Muscle layer of duodenum (tissue), 2 donors: ENCODE measurements around the gene UBR4.
"Not testable (repeated sequence)": the region's sequence is repeated elsewhere in the genome, so short reads cannot be mapped to it uniquely, and the experiment has no call there.

Experiments
- H3K27ac ChIP-seq: one replicate; pipeline ENCODE4 v1.7.0; 2013; ENCODE audit warnings: mild to moderate bottlenecking, low read length
- H3K27me3 ChIP-seq: one replicate; pipeline ENCODE4 v1.7.0; 2013; ENCODE audit warnings: low read depth, mild to moderate bottlenecking, control low read depth, low read length
- H3K36me3 ChIP-seq, 2 donors: one replicate each; pipeline ENCODE4 v1.7.0; 2013; ENCODE audit warnings: low read length in 2 of 2, control low read depth in 1 of 2, mild to moderate bottlenecking in 1 of 2; ENCODE audit not compliant: insufficient read depth in 2 of 2, control insufficient read depth in 1 of 2
- H3K4me1 ChIP-seq, 2 donors: one replicate each; pipeline ENCODE4 v1.7.0; 2013; ENCODE audit warnings: low read length in 2 of 2, mild to moderate bottlenecking in 2 of 2, control low read depth in 1 of 2, moderate library complexity in 1 of 2; ENCODE audit not compliant: insufficient read depth in 2 of 2, control insufficient read depth in 1 of 2
- H3K4me3 ChIP-seq, 2 donors: one replicate each; pipeline ENCODE4 v1.7.0; 2013; ENCODE audit warnings: low read length in 2 of 2, low read depth in 1 of 2, mild to moderate bottlenecking in 1 of 2
- H3K9me3 ChIP-seq, 2 donors: one replicate each; pipeline ENCODE4 v1.7.0; 2013; ENCODE audit warnings: low read length in 2 of 2, control low read depth in 1 of 2, mild to moderate bottlenecking in 1 of 2; ENCODE audit not compliant: control insufficient read depth in 1 of 2
- donor health status: healthy.

UBR4 gene

GRCh38 chr1:19216585-19216984, 6.5 kb upstream of the UBR4 start:
- H3K4me3 ChIP-seq, H3K9me3 ChIP-seq, H3K4me1 ChIP-seq, H3K27ac ChIP-seq, H3K27me3 ChIP-seq: not testable (repeated sequence)
- H3K36me3 ChIP-seq, result peaks cover 38 to 42% of the 10 kb centered on the region in 2 donors

- Histone ChIP-seq H3K36me3 (peaks cover 15 to 27% of the 10 kb centered on the region in 2 donors), H3K4me1 (peaks cover 11 to 23% of the 10 kb centered on the region in 2 donors), H3K27ac (no peak overlapping the region), H3K4me3 (no peak overlapping the region), H3K9me3 (no peaks in the 10 kb centered on the region), H3K27me3 (no peaks in the 10 kb centered on the region)
These were observed 3.5 kb upstream of the UBR4 start for GRCh38 chr1:19213580-19213979.

- Histone ChIP-seq H3K27ac (no peak overlapping the region), H3K9me3 (no peaks in the 10 kb centered on the region), H3K4me3 (no peak overlapping the region), H3K4me1 (peaks cover 14 to 34% of the 10 kb centered on the region in 2 donors), H3K27me3 (no peaks in the 10 kb centered on the region), H3K36me3 (peaks cover 5 to 19% of the 10 kb centered on the region in 2 donors)
These were observed 2.1 kb upstream of the UBR4 start for GRCh38 chr1:19212167-19212566.

- Histone ChIP-seq H3K4me3 (peak overlapping the region; percentile 87 to 93), H3K27ac (peak overlapping the region; percentile 95), H3K4me1 (peaks cover 18 to 46% of the 10 kb centered on the region in 2 donors), H3K9me3 (no peaks in the 10 kb centered on the region), H3K27me3 (no peaks in the 10 kb centered on the region), H3K36me3 (peaks cover 5 to 19% of the 10 kb centered on the region in 2 donors)
These were observed 895 bp upstream of the UBR4 start for GRCh38 chr1:19210772-19211549.

- H3K4me1 ChIP-seq, result peaks cover 18 to 59% of the 10 kb centered on the region in 2 donors
- H3K4me3 ChIP-seq, result peak overlapping the region; percentile 87 to 93
These were observed 552 bp downstream of the UBR4 start for GRCh38 chr1:19209439-19209989.

GRCh38 chr1:19208710-19209438, 1.2 kb downstream of the UBR4 start:
- H3K27me3 ChIP-seq, result no peaks in the 10 kb centered on the region
- H3K36me3 ChIP-seq, result peaks cover 2 to 18% of the 10 kb centered on the region in 2 donors
- no peaks in the 10 kb centered on the region for H3K9me3 ChIP-seq
- peak overlapping the region; percentile 95 for H3K27ac ChIP-seq
- peaks cover 18 to 64% of the 10 kb centered on the region in 2 donors for H3K4me1 ChIP-seq
- H3K4me3 ChIP-seq, result peak overlapping the region; percentile 87 to 93

More at GRCh38 chr1:19209439-19209989, 552 bp downstream of the UBR4 start:
- peaks cover 5 to 19% of the 10 kb centered on the region in 2 donors for H3K36me3 ChIP-seq
- no peaks in the 10 kb centered on the region for H3K27me3 ChIP-seq
- no peaks in the 10 kb centered on the region for H3K9me3 ChIP-seq
- peak overlapping the region; percentile 95 for H3K27ac ChIP-seq

DNA sequence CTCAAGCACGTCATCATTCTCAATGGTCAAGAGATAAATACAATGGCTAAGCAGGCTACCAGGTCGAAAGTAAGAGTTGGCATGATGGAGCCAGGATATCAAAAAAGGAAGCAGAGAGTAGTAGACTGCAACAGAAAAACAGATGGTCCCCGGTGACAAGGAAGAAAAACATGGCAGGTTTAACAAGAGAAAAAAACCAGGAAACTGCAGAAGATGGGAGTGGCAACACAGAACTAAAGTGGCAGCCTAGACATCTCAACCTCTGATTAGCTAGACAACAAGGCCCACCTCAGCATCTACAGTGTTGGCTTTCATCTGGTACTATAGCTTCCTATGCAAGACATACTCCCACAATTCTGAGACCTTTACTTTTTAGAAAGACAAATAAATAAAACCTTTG, 3.1 kb downstream of the UBR4 start:
- H3K4me1 ChIP-seq, result peaks cover 14 to 77% of the 10 kb centered on the region in 2 donors
- H3K27ac ChIP-seq, result no peak overlapping the region
- no peak overlapping the region for H3K4me3 ChIP-seq

GRCh38 chr1:19205845-19206244, 4.2 kb downstream of the UBR4 start:
- no peak overlapping the region for H3K4me3 ChIP-seq
- H3K9me3 ChIP-seq, result no peaks in the 10 kb centered on the region
- peaks cover 14 to 73% of the 10 kb centered on the region in 2 donors for H3K4me1 ChIP-seq
- no peaks in the 10 kb centered on the region for H3K27me3 ChIP-seq
- no peak overlapping the region for H3K27ac ChIP-seq
- H3K36me3 ChIP-seq, result peaks cover 5 to 16% of the 10 kb centered on the region in 2 donors

More for the DNA sequence above, 3.1 kb downstream of the UBR4 start:
- Histone ChIP-seq H3K36me3 (peaks cover 0 to 11% of the 10 kb centered on the region in 2 donors), H3K27me3 (no peaks in the 10 kb centered on the region), H3K9me3 (no peaks in the 10 kb centered on the region)

- no peaks in the 10 kb centered on the region for H3K9me3 ChIP-seq
- peaks cover 14 to 74% of the 10 kb centered on the region in 2 donors for H3K4me1 ChIP-seq
- H3K36me3 ChIP-seq, result peaks cover 5 to 18% of the 10 kb centered on the region in 2 donors
- no peaks in the 10 kb centered on the region for H3K27me3 ChIP-seq
- no peak overlapping the region for H3K27ac ChIP-seq
- no peak overlapping the region for H3K4me3 ChIP-seq
These were observed 4.7 kb downstream of the UBR4 start for GRCh38 chr1:19205403-19205802.

DNA sequence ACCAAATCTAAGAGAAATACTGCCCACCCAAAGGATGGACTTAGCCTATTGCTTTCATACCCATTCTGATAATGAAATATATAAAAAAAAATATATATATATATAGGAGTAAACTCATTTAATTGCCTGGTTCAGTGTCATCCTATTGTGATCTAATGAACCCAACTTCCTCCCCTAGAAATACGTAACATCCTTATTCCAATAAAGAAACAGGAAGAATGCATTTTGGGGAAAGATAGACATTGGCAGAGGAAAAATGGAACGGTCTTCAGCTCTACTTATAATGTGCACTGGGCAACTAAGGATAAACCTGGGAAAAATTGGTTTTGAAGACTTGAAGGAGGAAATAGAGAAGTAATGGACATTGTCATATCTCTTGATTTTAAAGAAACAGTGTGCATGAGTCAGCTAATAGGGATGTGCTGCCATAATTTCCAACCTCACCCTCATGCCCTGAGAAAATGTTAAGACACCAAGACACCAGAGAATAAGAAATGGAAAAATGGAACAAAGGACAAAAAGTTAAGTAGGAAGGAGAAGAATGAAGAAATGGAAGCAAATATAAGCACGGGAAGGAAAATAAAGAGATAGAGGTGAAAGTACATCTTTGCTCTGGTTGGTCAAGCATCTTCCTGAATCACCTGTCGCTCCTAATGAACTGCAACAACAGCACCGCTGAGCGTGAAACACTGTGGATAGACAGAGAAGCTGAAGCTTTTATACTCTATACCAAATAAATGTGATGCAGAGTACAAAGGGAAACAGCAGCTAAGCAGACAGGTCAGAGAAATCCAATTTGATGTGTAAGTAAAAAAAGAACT, 5.4 kb downstream of the UBR4 start:
- Histone ChIP-seq H3K27me3 (no peaks in the 10 kb centered on the region), H3K27ac (no peak overlapping the region), H3K4me1 (peaks cover 14 to 81% of the 10 kb centered on the region in 2 donors), H3K36me3 (peaks cover 9 to 17% of the 10 kb centered on the region in 2 donors), H3K9me3 (no peaks in the 10 kb centered on the region), H3K4me3 (no peak overlapping the region)
